ENCODE measurements around the gene RPGRIP1L.

DNA sequence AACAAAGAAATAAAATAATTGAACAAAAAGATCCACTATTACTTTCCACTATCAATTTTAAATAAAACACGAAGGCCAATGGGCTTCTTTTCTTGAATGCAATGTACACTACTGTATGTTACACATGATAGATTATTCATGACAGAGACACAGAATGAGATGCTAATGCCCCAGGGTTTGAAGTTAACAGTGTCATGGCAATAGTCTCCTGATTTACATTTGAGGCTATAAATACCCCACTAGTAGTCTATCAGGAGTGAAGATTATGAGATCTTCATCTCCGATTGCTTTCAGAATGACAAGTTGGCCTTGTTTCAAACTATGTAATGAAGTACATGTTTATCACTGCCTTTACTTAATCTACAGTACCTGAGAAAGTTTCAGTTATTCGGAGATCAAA lies 84.4 kb downstream of the RPGRIP1L start:
- no peak for TF ChIP-seq TCF7L2 (IDR thresholded peaks at IDR 0.05; ENCODE audit: borderline replicate concordance, extremely low read depth, insufficient read depth, insufficient read length)
- no peak for TF ChIP-seq POLR2A (IDR thresholded peaks at IDR 0.05; ENCODE audit: borderline replicate concordance, extremely low read depth, insufficient read depth, insufficient read length)
- TF ChIP-seq, protein P1, sequence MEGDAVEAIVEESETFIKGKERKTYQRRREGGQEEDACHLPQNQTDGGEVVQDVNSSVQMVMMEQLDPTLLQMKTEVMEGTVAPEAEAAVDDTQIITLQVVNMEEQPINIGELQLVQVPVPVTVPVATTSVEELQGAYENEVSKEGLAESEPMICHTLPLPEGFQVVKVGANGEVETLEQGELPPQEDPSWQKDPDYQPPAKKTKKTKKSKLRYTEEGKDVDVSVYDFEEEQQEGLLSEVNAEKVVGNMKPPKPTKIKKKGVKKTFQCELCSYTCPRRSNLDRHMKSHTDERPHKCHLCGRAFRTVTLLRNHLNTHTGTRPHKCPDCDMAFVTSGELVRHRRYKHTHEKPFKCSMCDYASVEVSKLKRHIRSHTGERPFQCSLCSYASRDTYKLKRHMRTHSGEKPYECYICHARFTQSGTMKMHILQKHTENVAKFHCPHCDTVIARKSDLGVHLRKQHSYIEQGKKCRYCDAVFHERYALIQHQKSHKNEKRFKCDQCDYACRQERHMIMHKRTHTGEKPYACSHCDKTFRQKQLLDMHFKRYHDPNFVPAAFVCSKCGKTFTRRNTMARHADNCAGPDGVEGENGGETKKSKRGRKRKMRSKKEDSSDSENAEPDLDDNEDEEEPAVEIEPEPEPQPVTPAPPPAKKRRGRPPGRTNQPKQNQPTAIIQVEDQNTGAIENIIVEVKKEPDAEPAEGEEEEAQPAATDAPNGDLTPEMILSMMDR (IDR thresholded peaks at IDR 0.05 in 2 of 3, conservative IDR thresholded peaks at IDR 0.05 in 1 of 3; ENCODE audit: borderline replicate concordance in 1 of 3, insufficient read depth in 1 of 3, low read depth in 2 of 3, low read length in 2 of 3): no peak
- TF ChIP-seq CEBPB (IDR thresholded peaks at IDR 0.05; ENCODE audit: low read depth): no peak
- TF ChIP-seq EZH2phosphoT487 (IDR thresholded peaks at IDR 0.05; ENCODE audit: borderline replicate concordance): no peak

Data from HCT116 (cell line).